ENCODE data around the gene EDN2. TPM values are rescaled to one million over a fixed set of nuclear protein-coding genes. Genes with fewer than 3 reads are reported as not detected.

The EDN2 gene
- total RNA-seq, 1 experiment from 2014 or later, result 0.24 TPM

- no peak overlapping the region for H3K27ac ChIP-seq (ENCODE audit: insufficient read length, low read depth, low read length)
Observed at GRCh38 chr1:41486053-41486370, 1.5 kb upstream of the EDN2 start.

More at GRCh38 chr1:41486053-41486370, 1.5 kb upstream of the EDN2 start:
- H3K79me2 ChIP-seq (ENCODE audit: insufficient read depth, low read length), result no peaks in the 10 kb centered on the region
- H3K4me1 Mint-ChIP-seq, result peaks cover 42 to 57% of the 10 kb centered on the region in 2 experiments
- H3K4me1 ChIP-seq (ENCODE audit: insufficient read depth, low read length), result no peaks in the 10 kb centered on the region; the same call in 1 of the 2 replicates
- H4K20me1 ChIP-seq (ENCODE audit: control insufficient read depth, insufficient read depth, insufficient read length), result no peaks in the 10 kb centered on the region
- no peak overlapping the region for H3T11ph ChIP-seq (ENCODE audit: low read length)
- H3K27ac Mint-ChIP-seq, result peak overlapping the region; percentile 37 to 93 (median 48); a peak in 5 of 7 replicates
- H2AK5ac ChIP-seq (ENCODE audit: insufficient read length, low read length), result no peak overlapping the region
- H3K27me3 Mint-ChIP-seq (ENCODE audit: low read depth), result peaks cover 13% of the 10 kb centered on the region
- H3K9me3 ChIP-seq (ENCODE audit: control insufficient read depth, low read depth, low read length), result no peaks in the 10 kb centered on the region
- no peak overlapping the region for H3K9ac ChIP-seq (ENCODE audit: extremely low read depth, insufficient read length, low read length)
- H3K23me2 ChIP-seq (ENCODE audit: insufficient read length, low read depth, low read length, poor library complexity, severe bottlenecking), result no peaks in the 10 kb centered on the region
- H2BK12ac ChIP-seq (ENCODE audit: insufficient read length, low read depth, low read length), result no peak overlapping the region
- TF ChIP-seq CTCF (conservative IDR thresholded peaks at IDR 0.05), result no peak
- H4K5ac ChIP-seq (ENCODE audit: insufficient read length, low read depth, low read length), result no peak overlapping the region
- H3K18ac ChIP-seq (ENCODE audit: insufficient read length, low read depth, low read length), result no peak overlapping the region
- no peaks in the 10 kb centered on the region for H3K79me1 ChIP-seq (ENCODE audit: insufficient read depth, low read depth, low read length, poor library complexity, severe bottlenecking)
- H4K8ac ChIP-seq (replicated peaks; ENCODE audit: insufficient read length, low read depth, low read length), result no peak overlapping the region
- H3K4me2 ChIP-seq (ENCODE audit: insufficient read depth, insufficient read length, low read length), result no peak overlapping the region
- WGBS (ENCODE audit: extremely low coverage, insufficient read length, low lambda C conversion rate), result no CpG with 5 or more reads among the region's 4 CpGs
- peak overlapping the region in 1 of 2 experiments; percentile 14; a peak in 2 of 5 replicates for H3K4me3 Mint-ChIP-seq
- no peak overlapping the region for H4K91ac ChIP-seq (ENCODE audit: insufficient read length, low read depth, low read length)
- H3K36me3 Mint-ChIP-seq (ENCODE audit: insufficient read depth in 1 of 3, low read depth in 3 of 3), result peaks cover 0 to 2% (median 2%) of the 10 kb centered on the region in 3 experiments; a peak in 1 of 7 replicates
- H2AFZ ChIP-seq (ENCODE audit: low read length), result no peak overlapping the region
- no peak overlapping the region for H3K56ac ChIP-seq (ENCODE audit: insufficient read length, low read depth, low read length)
- no peak for DNase-seq
- H2BK20ac ChIP-seq (ENCODE audit: low read depth, low read length, poor library complexity, severe bottlenecking), result no peak overlapping the region
- no peak overlapping the region for H2BK120ac ChIP-seq (ENCODE audit: low read depth, low read length, poor library complexity, severe bottlenecking)
- no peak overlapping the region for H3K14ac ChIP-seq (ENCODE audit: insufficient read depth, low read length)
- no peak overlapping the region for H2BK5ac ChIP-seq (ENCODE audit: insufficient read length, low read length)
- no peak overlapping the region for H2BK15ac ChIP-seq (ENCODE audit: low read depth, low read length)
- H3K23ac ChIP-seq (ENCODE audit: insufficient read length, low read depth, low read length), result no peak overlapping the region
- peaks cover 0 to 3% of the 10 kb centered on the region in 2 experiments; a peak in 4 of 5 replicates for H3K9me3 Mint-ChIP-seq
- no peak overlapping the region for H3K4ac ChIP-seq (ENCODE audit: low read depth, low read length)
- no peaks in the 10 kb centered on the region for H3K27me3 ChIP-seq (ENCODE audit: insufficient read depth, low read length)

Measured in H9 (cell line).